ENCODE data around the gene ABCC11. TPM values are rescaled to one million over a fixed set of nuclear protein-coding genes. Genes with fewer than 3 reads are reported as not detected.

The ABCC11 gene
- polyA plus RNA-seq, 2 of the 4 experiments (the other 2 are of a cell fraction) = 0.19 to 0.21 TPM

DNA sequence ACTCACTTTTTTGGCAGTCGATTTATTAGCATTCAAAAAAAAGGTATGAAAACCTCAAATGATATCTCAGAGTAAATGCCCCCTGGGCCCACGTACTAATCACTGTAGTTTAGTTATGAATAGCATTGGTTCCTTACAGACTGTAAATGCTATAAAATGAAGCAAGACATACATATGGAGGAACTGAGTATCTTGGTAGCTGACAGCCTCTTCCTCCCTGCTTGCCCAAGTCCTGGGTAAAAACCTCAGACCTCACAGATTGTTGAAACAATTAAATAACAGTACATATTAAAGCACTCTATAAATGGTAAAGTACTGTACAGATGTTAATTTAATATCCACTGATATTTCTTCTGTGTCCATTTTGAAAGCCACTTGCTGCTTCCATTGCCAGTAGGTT is 33.2 kb upstream of the ABCC11 start:
- Histone ChIP-seq H3K27ac (no peak overlapping the region), H3K9me3 (no peaks in the 10 kb centered on the region), H3K4me1 (no peaks in the 10 kb centered on the region), H3K4me2 (no peak overlapping the region), H3K4me3 (no peak overlapping the region)
- TF ChIP-seq SMC3 (IDR thresholded peaks at IDR 0.05) = no peak
- TF ChIP-seq GATA3 (IDR thresholded peaks at IDR 0.05; ENCODE audit: borderline replicate concordance) = no peak
- no peak for TF ChIP-seq CEBPB (IDR thresholded peaks at IDR 0.05)
- TF ChIP-seq HEYL (CRISPR knock-in tag; IDR thresholded peaks at IDR 0.05) = no peak
- TF ChIP-seq, protein P1, sequence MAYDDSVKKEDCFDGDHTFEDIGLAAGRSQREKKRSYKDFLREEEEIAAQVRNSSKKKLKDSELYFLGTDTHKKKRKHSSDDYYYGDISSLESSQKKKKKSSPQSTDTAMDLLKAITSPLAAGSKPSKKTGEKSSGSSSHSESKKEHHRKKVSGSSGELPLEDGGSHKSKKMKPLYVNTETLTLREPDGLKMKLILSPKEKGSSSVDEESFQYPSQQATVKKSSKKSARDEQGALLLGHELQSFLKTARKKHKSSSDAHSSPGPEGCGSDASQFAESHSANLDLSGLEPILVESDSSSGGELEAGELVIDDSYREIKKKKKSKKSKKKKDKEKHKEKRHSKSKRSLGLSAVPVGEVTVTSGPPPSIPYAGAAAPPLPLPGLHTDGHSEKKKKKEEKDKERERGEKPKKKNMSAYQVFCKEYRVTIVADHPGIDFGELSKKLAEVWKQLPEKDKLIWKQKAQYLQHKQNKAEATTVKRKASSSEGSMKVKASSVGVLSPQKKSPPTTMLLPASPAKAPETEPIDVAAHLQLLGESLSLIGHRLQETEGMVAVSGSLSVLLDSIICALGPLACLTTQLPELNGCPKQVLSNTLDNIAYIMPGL (CRISPR knock-in tag; IDR thresholded peaks at IDR 0.05; ENCODE audit: borderline replicate concordance) = no peak
- no peak for TF ChIP-seq POLR2A (IDR thresholded peaks at IDR 0.05; ENCODE audit: low read length)
- TF ChIP-seq PHF8 (IDR thresholded peaks at IDR 0.05; ENCODE audit: borderline replicate concordance, low read depth) = no peak
- no peak for TF ChIP-seq EHMT2 (IDR thresholded peaks at IDR 0.05; ENCODE audit: low read depth)
- no peak for TF ChIP-seq JUNB (IDR thresholded peaks at IDR 0.05)
- no peak for TF ChIP-seq HDAC2 (IDR thresholded peaks at IDR 0.05)
- TF ChIP-seq EP300 (IDR thresholded peaks at IDR 0.05) = no peak
- TF ChIP-seq FOSB (CRISPR knock-in tag; IDR thresholded peaks at IDR 0.05) = no peak
- no peak for TF ChIP-seq MYC (IDR thresholded peaks at IDR 0.05; ENCODE audit: borderline replicate concordance, low read length)
- no peak for TF ChIP-seq BHLHE40 (IDR thresholded peaks at IDR 0.05; ENCODE audit: low read depth, low read length)
- TF ChIP-seq JUN (IDR thresholded peaks at IDR 0.05) = no peak
- no peak for TF ChIP-seq HOXB5 (CRISPR knock-in tag; IDR thresholded peaks at IDR 0.05)
- FAIRE-seq (no peak), ATAC-seq (no peak), DNase-seq (ENCODE audit: low read depth in 1 of 2, low spot score in 1 of 2) (no peak)
- CTCF ChIA-PET = interaction anchor here (1.0 kb wide), 1 partner anchor 27 kb away, joined by 3 read pairs; no protein-coding TSS in a partner anchor
- POLR2A ChIA-PET = no interaction called here
- WGBS (ENCODE audit: missing lambda C conversion rate) = 90% methylated on average over 2 of the region's 2 CpGs

DNA sequence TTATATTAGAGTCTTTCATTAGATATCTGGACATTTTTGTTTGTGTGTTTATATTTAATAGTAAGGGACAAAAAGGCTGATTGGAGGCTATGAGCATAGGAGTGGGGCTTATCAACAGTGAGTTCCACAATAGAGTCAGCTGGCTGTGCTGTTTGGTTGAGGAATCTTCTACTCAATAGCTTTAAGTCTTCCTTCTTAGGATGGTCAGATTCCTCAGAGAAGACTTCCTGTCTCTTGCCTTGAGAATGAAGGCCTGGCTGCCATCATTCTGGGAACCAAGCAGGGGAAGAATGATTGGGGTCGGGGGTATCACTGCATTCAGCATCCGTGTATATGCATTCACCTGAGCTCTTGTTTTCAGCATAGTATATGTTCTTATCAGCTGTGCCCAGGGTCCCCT is 31.9 kb upstream of the ABCC11 start:
- ATAC-seq (no peak), FAIRE-seq (no peak), DNase-seq (ENCODE audit: low read depth in 1 of 2, low spot score in 1 of 2) (no peak)
- TF ChIP-seq, protein P2, sequence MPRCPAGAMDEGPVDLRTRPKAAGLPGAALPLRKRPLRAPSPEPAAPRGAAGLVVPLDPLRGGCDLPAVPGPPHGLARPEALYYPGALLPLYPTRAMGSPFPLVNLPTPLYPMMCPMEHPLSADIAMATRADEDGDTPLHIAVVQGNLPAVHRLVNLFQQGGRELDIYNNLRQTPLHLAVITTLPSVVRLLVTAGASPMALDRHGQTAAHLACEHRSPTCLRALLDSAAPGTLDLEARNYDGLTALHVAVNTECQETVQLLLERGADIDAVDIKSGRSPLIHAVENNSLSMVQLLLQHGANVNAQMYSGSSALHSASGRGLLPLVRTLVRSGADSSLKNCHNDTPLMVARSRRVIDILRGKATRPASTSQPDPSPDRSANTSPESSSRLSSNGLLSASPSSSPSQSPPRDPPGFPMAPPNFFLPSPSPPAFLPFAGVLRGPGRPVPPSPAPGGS (IDR thresholded peaks at IDR 0.05) = no peak
- TF ChIP-seq KDM5A (IDR thresholded peaks at IDR 0.05) = no peak
- no peak for TF ChIP-seq TFCP2L1 (CRISPR knock-in tag; IDR thresholded peaks at IDR 0.05)
- TF ChIP-seq PHF8 (IDR thresholded peaks at IDR 0.05; ENCODE audit: borderline replicate concordance, low read depth) = no peak
- Histone ChIP-seq H3K4me1 (no peaks in the 10 kb centered on the region), H3K9me3 (no peaks in the 10 kb centered on the region), H3K4me3 (no peak overlapping the region), H3K27ac (no peak overlapping the region), H3K4me2 (no peak overlapping the region)
- POLR2A ChIA-PET = no interaction called here
- CTCF ChIA-PET = no interaction called here
- WGBS (ENCODE audit: missing lambda C conversion rate) = 93% methylated on average over 2 of the region's 2 CpGs

DNA sequence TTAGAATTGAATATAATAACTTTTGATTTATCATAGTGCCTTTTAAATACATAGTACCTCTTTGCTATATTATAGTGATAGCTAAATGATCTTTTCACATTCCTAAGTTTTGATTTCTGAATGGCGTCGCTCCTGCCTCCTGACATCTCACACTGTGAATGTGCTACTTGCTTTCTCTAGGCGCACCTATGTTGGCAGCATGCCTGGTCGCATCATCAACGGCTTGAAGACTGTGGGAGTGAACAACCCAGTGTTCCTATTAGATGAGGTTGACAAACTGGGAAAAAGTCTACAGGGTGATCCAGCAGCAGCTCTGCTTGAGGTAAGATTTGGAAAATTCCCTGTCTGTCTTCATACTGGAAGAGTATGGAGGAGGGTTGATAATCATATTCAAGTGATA is 29.8 kb upstream of the ABCC11 start:
- Histone ChIP-seq H3K4me1 (no peaks in the 10 kb centered on the region), H3K4me3 (no peak overlapping the region), H3K9me3 (no peaks in the 10 kb centered on the region), H3K27ac (no peak overlapping the region), H3K4me2 (no peak overlapping the region)
- DNase-seq (ENCODE audit: low read depth in 1 of 2, low spot score in 1 of 2) (no peak), FAIRE-seq (no peak), ATAC-seq (no peak)
- ChIA-PET POLR2A (no interaction called here), CTCF (no interaction called here)
- TF ChIP-seq HEYL (CRISPR knock-in tag; IDR thresholded peaks at IDR 0.05) = no peak
- no peak for TF ChIP-seq MAFK (IDR thresholded peaks at IDR 0.05; ENCODE audit: partially characterized antibody)
- TF ChIP-seq, protein P3, sequence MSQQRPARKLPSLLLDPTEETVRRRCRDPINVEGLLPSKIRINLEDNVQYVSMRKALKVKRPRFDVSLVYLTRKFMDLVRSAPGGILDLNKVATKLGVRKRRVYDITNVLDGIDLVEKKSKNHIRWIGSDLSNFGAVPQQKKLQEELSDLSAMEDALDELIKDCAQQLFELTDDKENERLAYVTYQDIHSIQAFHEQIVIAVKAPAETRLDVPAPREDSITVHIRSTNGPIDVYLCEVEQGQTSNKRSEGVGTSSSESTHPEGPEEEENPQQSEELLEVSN (IDR thresholded peaks at IDR 0.05; ENCODE audit: borderline replicate concordance, low read depth) = no peak
- TF ChIP-seq ZFP36 (IDR thresholded peaks at IDR 0.05; ENCODE audit: borderline replicate concordance, partially characterized antibody) = no peak
- no peak for TF ChIP-seq BHLHE40 (IDR thresholded peaks at IDR 0.05; ENCODE audit: low read depth, low read length)
- no peak for TF ChIP-seq ZC3H11A (IDR thresholded peaks at IDR 0.05)
- no peak for TF ChIP-seq NR3C1 (IDR thresholded peaks at IDR 0.05)
- TF ChIP-seq RARB (CRISPR knock-in tag; IDR thresholded peaks at IDR 0.05) = no peak
- TF ChIP-seq PHF8 (IDR thresholded peaks at IDR 0.05; ENCODE audit: borderline replicate concordance, low read depth) = no peak
- no peak for TF ChIP-seq POLR2A (IDR thresholded peaks at IDR 0.05; ENCODE audit: low read length)
- TF ChIP-seq, protein P4, sequence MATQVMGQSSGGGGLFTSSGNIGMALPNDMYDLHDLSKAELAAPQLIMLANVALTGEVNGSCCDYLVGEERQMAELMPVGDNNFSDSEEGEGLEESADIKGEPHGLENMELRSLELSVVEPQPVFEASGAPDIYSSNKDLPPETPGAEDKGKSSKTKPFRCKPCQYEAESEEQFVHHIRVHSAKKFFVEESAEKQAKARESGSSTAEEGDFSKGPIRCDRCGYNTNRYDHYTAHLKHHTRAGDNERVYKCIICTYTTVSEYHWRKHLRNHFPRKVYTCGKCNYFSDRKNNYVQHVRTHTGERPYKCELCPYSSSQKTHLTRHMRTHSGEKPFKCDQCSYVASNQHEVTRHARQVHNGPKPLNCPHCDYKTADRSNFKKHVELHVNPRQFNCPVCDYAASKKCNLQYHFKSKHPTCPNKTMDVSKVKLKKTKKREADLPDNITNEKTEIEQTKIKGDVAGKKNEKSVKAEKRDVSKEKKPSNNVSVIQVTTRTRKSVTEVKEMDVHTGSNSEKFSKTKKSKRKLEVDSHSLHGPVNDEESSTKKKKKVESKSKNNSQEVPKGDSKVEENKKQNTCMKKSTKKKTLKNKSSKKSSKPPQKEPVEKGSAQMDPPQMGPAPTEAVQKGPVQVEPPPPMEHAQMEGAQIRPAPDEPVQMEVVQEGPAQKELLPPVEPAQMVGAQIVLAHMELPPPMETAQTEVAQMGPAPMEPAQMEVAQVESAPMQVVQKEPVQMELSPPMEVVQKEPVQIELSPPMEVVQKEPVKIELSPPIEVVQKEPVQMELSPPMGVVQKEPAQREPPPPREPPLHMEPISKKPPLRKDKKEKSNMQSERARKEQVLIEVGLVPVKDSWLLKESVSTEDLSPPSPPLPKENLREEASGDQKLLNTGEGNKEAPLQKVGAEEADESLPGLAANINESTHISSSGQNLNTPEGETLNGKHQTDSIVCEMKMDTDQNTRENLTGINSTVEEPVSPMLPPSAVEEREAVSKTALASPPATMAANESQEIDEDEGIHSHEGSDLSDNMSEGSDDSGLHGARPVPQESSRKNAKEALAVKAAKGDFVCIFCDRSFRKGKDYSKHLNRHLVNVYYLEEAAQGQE (IDR thresholded peaks at IDR 0.05) = no peak
- TF ChIP-seq, protein P1 (CRISPR knock-in tag; IDR thresholded peaks at IDR 0.05; ENCODE audit: borderline replicate concordance) = no peak
- no peak for TF ChIP-seq ZNF302 (CRISPR knock-in tag; IDR thresholded peaks at IDR 0.05)
- no peak for TF ChIP-seq SMC3 (IDR thresholded peaks at IDR 0.05)
- WGBS (ENCODE audit: missing lambda C conversion rate) = 93% methylated on average over 5 of the region's 5 CpGs
